HEK293 (cell line): ENCODE measurements around the gene PCMT1.

Experiments used
- ZBTB26 ChIP-seq: fragments of 450-650 bp; formaldehyde crosslinking; optimal IDR thresholded peaks from 2 replicates; pipeline ENCODE3; 2016; ENCODE audit warnings: missing biosample characterization, mild to moderate bottlenecking, missing genetic modification characterization
- ZNF433 ChIP-seq: fragments of 450-650 bp; formaldehyde crosslinking; IDR thresholded peaks from 2 replicates; pipeline ENCODE4 v1.5.1; 2016; ENCODE audit warnings: missing biosample characterization, missing genetic modification characterization, low read depth

GRCh38 chr6:149751239-149751638, 1.7 kb downstream of the PCMT1 start:
- no peak for TF ChIP-seq ZBTB26
- no peak for TF ChIP-seq ZNF433
